Nephron progenitor cell (in vitro differentiated cells): ENCODE measurements around the gene ACACA.
"Not testable (repeated sequence)": the region's sequence is repeated elsewhere in the genome, so short reads cannot be mapped to it uniquely, and the experiment has no call there.

Source experiments
- DNase-seq: peaks from one replicate; pipeline ENCODE4 v3.0.0; 2021
- H3K27ac Mint-ChIP-seq: 2 replicates; pipeline ENCODE4 v1.8.0; 2021; ENCODE audit warnings: mild to moderate bottlenecking, moderate library complexity, mixed read lengths
- H3K27me3 Mint-ChIP-seq: 2 replicates; pipeline ENCODE4 v1.8.0; 2021; ENCODE audit warnings: mild to moderate bottlenecking, low read depth, mixed read lengths; ENCODE audit not compliant: poor library complexity
- H3K36me3 Mint-ChIP-seq: 2 replicates; pipeline ENCODE4 v1.8.0; 2021; ENCODE audit warnings: low read depth, mixed read lengths
- H3K4me1 Mint-ChIP-seq: 2 replicates; pipeline ENCODE4 v1.8.0; 2021; ENCODE audit warnings: mixed read lengths
- H3K4me3 Mint-ChIP-seq: 2 replicates; pipeline ENCODE4 v1.8.0; 2021; ENCODE audit warnings: mild to moderate bottlenecking, moderate library complexity, mixed read lengths
- H3K9me3 Mint-ChIP-seq: 2 replicates; pipeline ENCODE4 v1.8.0; 2021; ENCODE audit warnings: mild to moderate bottlenecking, moderate library complexity, mixed read lengths
- TF ChIP-seq, protein P1 (sequence below): fragments of 200-600 bp; sonication (generic); IDR thresholded peaks from 2 replicates; pipeline ENCODE4 v1.5.0; 2021; ENCODE audit warnings: antibody characterized with exemption

ACACA gene

DNA sequence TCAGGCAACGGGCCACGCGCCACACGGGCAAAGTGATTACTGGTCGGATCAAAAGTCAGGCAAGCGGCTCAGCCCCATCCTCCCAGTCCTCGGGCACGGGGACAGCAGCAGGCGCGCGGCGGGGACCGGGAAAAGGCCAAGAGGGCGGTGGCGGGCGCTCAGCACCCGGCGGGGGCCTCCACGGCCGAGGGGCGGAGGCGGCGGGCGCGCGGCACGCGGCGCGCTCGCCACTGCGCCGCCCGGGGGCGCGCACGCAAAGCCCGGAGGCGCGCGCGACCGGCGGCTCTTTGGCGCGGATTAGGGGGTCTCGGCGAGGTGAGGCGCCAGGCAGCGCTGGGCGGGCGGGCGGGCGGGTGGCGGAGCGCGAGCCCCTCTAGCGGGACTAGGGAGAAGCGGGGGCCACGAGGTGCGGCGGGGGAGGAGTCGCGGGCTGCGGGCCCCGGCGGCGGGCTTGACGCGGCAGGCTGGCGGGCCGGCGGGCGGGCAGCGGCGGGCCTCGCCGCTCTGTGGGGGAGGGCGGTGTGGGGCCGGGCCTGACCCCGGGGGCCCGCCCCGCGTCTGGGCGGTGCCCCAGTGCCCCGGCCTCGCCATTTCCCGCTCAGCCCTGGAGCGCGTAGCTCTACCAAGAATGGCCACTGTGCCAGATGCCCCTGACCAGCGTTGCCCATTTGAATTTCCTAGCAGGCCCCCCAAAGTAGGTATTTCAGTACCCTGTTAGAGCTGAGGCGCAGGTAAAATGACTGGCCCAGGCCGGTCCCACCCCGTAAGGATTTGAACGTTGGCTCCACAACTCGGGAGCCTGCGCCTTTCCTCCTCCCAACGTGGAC, at the start of gene ACACA, which contains the start of gene TADA2A:
TSS of gene ACACA (minus strand) at position 202 of the 827 bp plus-strand sequence. CDS start 537 bp downstream, outside the sequence.
TSS of gene TADA2A (plus strand) at position 252 of the 827 bp plus-strand sequence. CDS start 4,480 bp downstream, outside the sequence.
- TF ChIP-seq, protein P1, sequence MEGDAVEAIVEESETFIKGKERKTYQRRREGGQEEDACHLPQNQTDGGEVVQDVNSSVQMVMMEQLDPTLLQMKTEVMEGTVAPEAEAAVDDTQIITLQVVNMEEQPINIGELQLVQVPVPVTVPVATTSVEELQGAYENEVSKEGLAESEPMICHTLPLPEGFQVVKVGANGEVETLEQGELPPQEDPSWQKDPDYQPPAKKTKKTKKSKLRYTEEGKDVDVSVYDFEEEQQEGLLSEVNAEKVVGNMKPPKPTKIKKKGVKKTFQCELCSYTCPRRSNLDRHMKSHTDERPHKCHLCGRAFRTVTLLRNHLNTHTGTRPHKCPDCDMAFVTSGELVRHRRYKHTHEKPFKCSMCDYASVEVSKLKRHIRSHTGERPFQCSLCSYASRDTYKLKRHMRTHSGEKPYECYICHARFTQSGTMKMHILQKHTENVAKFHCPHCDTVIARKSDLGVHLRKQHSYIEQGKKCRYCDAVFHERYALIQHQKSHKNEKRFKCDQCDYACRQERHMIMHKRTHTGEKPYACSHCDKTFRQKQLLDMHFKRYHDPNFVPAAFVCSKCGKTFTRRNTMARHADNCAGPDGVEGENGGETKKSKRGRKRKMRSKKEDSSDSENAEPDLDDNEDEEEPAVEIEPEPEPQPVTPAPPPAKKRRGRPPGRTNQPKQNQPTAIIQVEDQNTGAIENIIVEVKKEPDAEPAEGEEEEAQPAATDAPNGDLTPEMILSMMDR: no peak
- DNase-seq: peak; percentile 83
- Mint-ChIP-seq H3K9me3 (no peaks in the 10 kb centered on the region), H3K36me3 (peaks cover 44% of the 10 kb centered on the region), H3K27me3 (no peaks in the 10 kb centered on the region), H3K4me3 (peak within 1 kb of the TSS; percentile 99), H3K27ac (peak within 1 kb of the TSS; percentile 98), H3K4me1 (peaks cover 26% of the 10 kb centered on the region)

DNA sequence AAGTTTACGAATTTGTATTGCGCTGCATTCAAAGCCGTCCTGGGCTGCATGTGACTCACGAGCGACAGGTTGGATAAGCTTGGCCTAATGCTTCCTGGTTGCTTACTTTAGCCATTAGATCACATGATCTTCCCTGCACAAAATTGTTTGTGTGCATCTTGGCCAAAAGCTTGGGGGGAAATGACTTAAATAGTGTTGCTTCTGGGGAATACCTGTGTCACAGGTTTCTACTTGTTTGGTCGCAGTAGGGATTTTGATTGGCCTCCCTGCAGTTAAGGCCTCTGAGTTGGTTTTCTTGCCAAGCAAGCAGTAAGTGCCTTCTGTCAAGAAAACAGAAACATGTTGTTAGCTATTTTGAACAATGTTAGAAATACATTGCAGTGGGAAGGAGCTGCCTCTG, 43.5 kb upstream of the ACACA start:
- Mint-ChIP-seq H3K36me3 (peaks cover 64% of the 10 kb centered on the region), H3K4me3 (no peak overlapping the region), H3K4me1 (peaks cover 6% of the 10 kb centered on the region), H3K27me3 (peaks cover 2% of the 10 kb centered on the region), H3K9me3 (no peaks in the 10 kb centered on the region), H3K27ac (peak overlapping the region; percentile 55)
- TF ChIP-seq, protein P1: no peak
- DNase-seq: no peak

DNA sequence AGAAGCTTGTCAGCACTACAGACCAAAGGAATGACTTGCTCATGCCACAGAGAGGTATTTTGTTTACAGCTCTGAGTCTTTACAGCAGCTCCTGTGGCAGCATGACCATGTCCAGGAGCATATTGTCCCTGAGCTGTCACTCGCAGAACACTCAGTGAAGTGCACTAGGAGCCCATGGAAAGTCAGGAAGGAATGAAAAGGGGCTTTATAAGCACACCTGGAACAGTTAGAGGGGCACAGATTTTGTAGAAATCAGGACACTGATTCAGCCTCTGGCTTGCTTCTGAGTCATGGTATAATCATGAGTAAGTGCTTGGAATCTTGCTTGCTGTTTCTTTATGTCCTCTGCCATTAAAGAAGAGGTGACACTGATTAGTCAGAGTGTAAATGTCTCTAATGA, 41.0 kb upstream of the ACACA start:
- Mint-ChIP-seq H3K27ac (no peak overlapping the region), H3K36me3 (peaks cover 76% of the 10 kb centered on the region), H3K9me3 (no peaks in the 10 kb centered on the region), H3K4me3 (no peak overlapping the region), H3K4me1 (peaks cover 6% of the 10 kb centered on the region), H3K27me3 (peaks cover 3% of the 10 kb centered on the region)
- no peak for DNase-seq
- TF ChIP-seq, protein P1: no peak

DNA sequence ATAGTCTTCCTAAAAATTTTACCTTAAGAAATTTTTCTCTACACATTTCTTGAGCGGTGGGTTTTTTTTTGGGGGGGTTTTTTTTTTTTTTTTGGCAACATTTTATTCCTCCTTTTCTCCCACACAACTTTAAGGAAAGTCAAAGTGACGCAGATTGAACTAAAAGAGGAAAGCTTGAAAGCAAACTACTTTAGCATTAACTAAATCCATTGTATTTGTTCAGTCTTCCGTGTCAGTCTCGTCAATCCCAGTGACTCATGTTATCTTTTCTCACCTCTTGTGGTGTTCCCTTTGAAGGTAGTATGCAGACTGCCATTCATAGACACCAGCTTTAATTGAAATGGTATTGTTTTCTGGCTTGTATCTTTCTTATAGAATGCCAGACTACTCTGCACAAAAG, 39.4 kb upstream of the ACACA start:
- no peak overlapping the region for H3K27ac Mint-ChIP-seq

DNA sequence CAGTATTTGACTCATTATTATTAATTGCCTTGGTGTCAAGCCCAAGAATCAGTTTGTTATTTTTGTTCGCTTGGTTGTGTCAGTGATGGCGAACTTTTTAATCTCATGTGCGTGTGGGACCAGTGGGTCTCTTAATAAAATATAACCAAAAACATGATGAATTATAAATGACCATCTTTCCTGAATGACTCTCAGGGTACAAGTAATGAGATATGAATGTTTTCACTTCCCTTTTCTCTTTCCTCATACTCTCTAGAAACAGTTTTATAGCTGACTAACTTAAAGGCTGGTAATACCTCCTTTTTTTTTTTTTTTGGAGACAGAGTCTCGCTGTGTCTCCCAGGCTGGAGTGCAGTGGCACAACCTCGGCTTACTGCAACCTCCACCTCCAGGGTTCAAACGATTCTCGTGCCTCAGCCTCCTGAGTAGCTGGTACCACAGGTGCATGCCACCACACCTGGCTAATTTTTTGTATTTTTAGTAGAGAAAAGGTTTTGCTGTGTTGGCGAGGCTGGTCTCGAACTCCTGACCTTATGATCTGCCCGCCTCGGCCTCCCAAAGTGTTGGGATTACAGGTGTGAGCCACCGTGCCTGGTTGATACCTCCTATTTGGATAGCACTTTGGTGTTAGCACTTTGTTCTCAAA, 34.9 kb upstream of the ACACA start:
- Mint-ChIP-seq H3K36me3 (peaks cover 83% of the 10 kb centered on the region), H3K4me1 (peaks cover 12% of the 10 kb centered on the region), H3K27ac (peak overlapping the region; percentile 29)
- not testable (repeated sequence) for H3K27me3 Mint-ChIP-seq, H3K4me3 Mint-ChIP-seq, H3K9me3 Mint-ChIP-seq, DNase-seq

More for the DNA sequence above, 39.4 kb upstream of the ACACA start:
- H3K4me1 Mint-ChIP-seq: peaks cover 6% of the 10 kb centered on the region
- no peaks in the 10 kb centered on the region for H3K9me3 Mint-ChIP-seq
- no peak for DNase-seq
- H3K36me3 Mint-ChIP-seq: peaks cover 86% of the 10 kb centered on the region
- TF ChIP-seq, protein P1: no peak
- no peak overlapping the region for H3K4me3 Mint-ChIP-seq
- peaks cover 3% of the 10 kb centered on the region for H3K27me3 Mint-ChIP-seq

DNA sequence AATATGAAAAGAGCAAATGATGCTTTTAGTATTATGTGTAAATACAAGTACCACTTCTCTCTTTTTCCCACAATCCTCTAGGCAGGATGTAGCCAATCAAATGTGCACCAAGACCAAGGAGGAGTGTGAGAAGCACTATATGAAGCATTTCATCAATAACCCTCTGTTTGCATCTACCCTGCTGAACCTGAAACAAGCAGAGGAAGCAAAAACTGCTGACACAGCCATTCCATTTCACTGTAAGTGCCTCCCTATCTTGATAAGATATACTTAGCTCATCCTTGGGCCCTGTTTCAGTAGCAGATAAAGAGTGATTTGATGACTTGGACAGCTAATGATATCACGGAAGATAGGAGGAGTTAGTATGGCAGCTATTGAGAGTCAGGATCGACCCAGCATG, 33.8 kb upstream of the ACACA start:
- Mint-ChIP-seq H3K27ac (no peak overlapping the region), H3K4me1 (peaks cover 6% of the 10 kb centered on the region), H3K36me3 (peaks cover 81% of the 10 kb centered on the region), H3K27me3 (peaks cover 3% of the 10 kb centered on the region), H3K9me3 (no peaks in the 10 kb centered on the region), H3K4me3 (no peak overlapping the region)
- no peak for DNase-seq
- TF ChIP-seq, protein P1: no peak
